Activated naive CD8-positive, alpha-beta T cell treated with anti-CD3 and anti-CD28 coated beads, Interleukin-2, amount 50 U/mL, for 24 hours (primary cell): Measurements from ENCODE around the gene GRWD1.

ENCODE experiments used
- ATAC-seq: fragments of 150-1000 bp; cut with Tn5 transposase; one replicate; pipeline ENCODE4 v1.10.0; 2021
- DNase-seq: peaks from one replicate; pipeline ENCODE4 v3.0.0; 2021
- H3K27ac Mint-ChIP-seq: one replicate; pipeline ENCODE4 v1.8.0; 2021; ENCODE audit warnings: mild to moderate bottlenecking, mixed read lengths
- H3K27me3 Mint-ChIP-seq: one replicate; pipeline ENCODE4 v1.8.0; 2021; ENCODE audit warnings: mixed read lengths
- H3K36me3 Mint-ChIP-seq: one replicate; pipeline ENCODE4 v1.8.0; 2021; ENCODE audit warnings: low read depth, mixed read lengths
- H3K4me1 Mint-ChIP-seq: one replicate; pipeline ENCODE4 v1.8.0; 2021; ENCODE audit warnings: mixed read lengths
- H3K4me3 Mint-ChIP-seq: one replicate; pipeline ENCODE4 v1.8.0; 2021; ENCODE audit warnings: mild to moderate bottlenecking, moderate library complexity, mixed read lengths
- H3K9me3 Mint-ChIP-seq: one replicate; pipeline ENCODE4 v1.8.0; 2021; ENCODE audit warnings: mixed read lengths

The GRWD1 gene

GRCh38 chr19:48461651-48461981 is 15.8 kb downstream of the GRWD1 start:
- peaks cover 20% of the 10 kb centered on the region for H3K36me3 Mint-ChIP-seq
- H3K27ac Mint-ChIP-seq: no peak overlapping the region
- H3K4me1 Mint-ChIP-seq: no peaks in the 10 kb centered on the region
- H3K9me3 Mint-ChIP-seq: no peaks in the 10 kb centered on the region
- no peaks in the 10 kb centered on the region for H3K27me3 Mint-ChIP-seq
- ATAC-seq (no peak), DNase-seq (no peak)
- H3K4me3 Mint-ChIP-seq: no peak overlapping the region

- H3K4me1 Mint-ChIP-seq: no peaks in the 10 kb centered on the region
- DNase-seq (no peak), ATAC-seq (no peak)
- no peak overlapping the region for H3K4me3 Mint-ChIP-seq
- H3K27me3 Mint-ChIP-seq: no peaks in the 10 kb centered on the region
- H3K36me3 Mint-ChIP-seq: peaks cover 20% of the 10 kb centered on the region
- H3K9me3 Mint-ChIP-seq: no peaks in the 10 kb centered on the region
- H3K27ac Mint-ChIP-seq: no peak overlapping the region
Observed at GRCh38 chr19:48461982-48462655, 16.3 kb downstream of the GRWD1 start.

- H3K4me3 Mint-ChIP-seq: no peak overlapping the region
- H3K27me3 Mint-ChIP-seq: no peaks in the 10 kb centered on the region
- no peak for DNase-seq
- ATAC-seq: no peak
- H3K36me3 Mint-ChIP-seq: peaks cover 6% of the 10 kb centered on the region
- no peaks in the 10 kb centered on the region for H3K9me3 Mint-ChIP-seq
- no peak overlapping the region for H3K27ac Mint-ChIP-seq
- peaks cover 13% of the 10 kb centered on the region for H3K4me1 Mint-ChIP-seq
Observed at GRCh38 chr19:48465215-48465614, 19.4 kb downstream of the GRWD1 start.

- DNase-seq (no peak), ATAC-seq (no peak)
- Mint-ChIP-seq H3K27ac (no peak overlapping the region), H3K9me3 (no peaks in the 10 kb centered on the region), H3K4me3 (no peak overlapping the region), H3K36me3 (peaks cover 2% of the 10 kb centered on the region), H3K27me3 (no peaks in the 10 kb centered on the region), H3K4me1 (peaks cover 13% of the 10 kb centered on the region)
Observed at GRCh38 chr19:48466561-48467325, 21.0 kb downstream of the GRWD1 start.

GRCh38 chr19:48468772-48469288 is 23.0 kb downstream of the GRWD1 start:
- Mint-ChIP-seq H3K4me3 (peak overlapping the region; percentile 86), H3K36me3 (peaks cover 3% of the 10 kb centered on the region), H3K27me3 (no peaks in the 10 kb centered on the region), H3K27ac (peak overlapping the region; percentile 90), H3K9me3 (no peaks in the 10 kb centered on the region), H3K4me1 (peaks cover 13% of the 10 kb centered on the region)
- ATAC-seq: peak; percentile 94
- peak; percentile 98 for DNase-seq

GRCh38 chr19:48469289-48469881 is 23.6 kb downstream of the GRWD1 start, which contains the start of gene CYTH2:
Gene CYTH2 (plus strand): TSS chr19:48469369. CDS start chr19:48469508, 139 bp downstream.
- peaks cover 13% of the 10 kb centered on the region for H3K4me1 Mint-ChIP-seq
- peaks cover 5% of the 10 kb centered on the region for H3K36me3 Mint-ChIP-seq
- DNase-seq (peak; percentile 85), ATAC-seq (peak; percentile 28)
- H3K4me3 Mint-ChIP-seq: peak within 1 kb of the TSS; percentile 86
- no peaks in the 10 kb centered on the region for H3K9me3 Mint-ChIP-seq
- H3K27ac Mint-ChIP-seq: peak within 1 kb of the TSS; percentile 90
- no peaks in the 10 kb centered on the region for H3K27me3 Mint-ChIP-seq

GRCh38 chr19:48469934-48470680 is 24.3 kb downstream of the GRWD1 start:
- Mint-ChIP-seq H3K9me3 (no peaks in the 10 kb centered on the region), H3K4me1 (peaks cover 13% of the 10 kb centered on the region), H3K27ac (no peak overlapping the region), H3K27me3 (no peaks in the 10 kb centered on the region), H3K4me3 (peak overlapping the region; percentile 86), H3K36me3 (peaks cover 5% of the 10 kb centered on the region)
- DNase-seq (no peak), ATAC-seq (no peak)

GRCh38 chr19:48470856-48471255 is 25.1 kb downstream of the GRWD1 start:
- H3K27ac Mint-ChIP-seq: no peak overlapping the region
- peaks cover 13% of the 10 kb centered on the region for H3K4me1 Mint-ChIP-seq
- H3K4me3 Mint-ChIP-seq: peak overlapping the region; percentile 86
- ATAC-seq (no peak), DNase-seq (no peak)
- no peaks in the 10 kb centered on the region for H3K27me3 Mint-ChIP-seq
- no peaks in the 10 kb centered on the region for H3K9me3 Mint-ChIP-seq
- H3K36me3 Mint-ChIP-seq: peaks cover 9% of the 10 kb centered on the region

GRCh38 chr19:48471836-48472235 is 26.1 kb downstream of the GRWD1 start:
- Mint-ChIP-seq H3K27me3 (no peaks in the 10 kb centered on the region), H3K4me3 (no peak overlapping the region), H3K4me1 (peaks cover 13% of the 10 kb centered on the region), H3K27ac (no peak overlapping the region), H3K9me3 (no peaks in the 10 kb centered on the region), H3K36me3 (peaks cover 9% of the 10 kb centered on the region)
- DNase-seq (no peak), ATAC-seq (no peak)

- ATAC-seq: no peak
- no peak overlapping the region for H3K27ac Mint-ChIP-seq
- DNase-seq: no peak
- H3K4me3 Mint-ChIP-seq: no peak overlapping the region
- H3K4me1 Mint-ChIP-seq: peaks cover 6% of the 10 kb centered on the region
- no peaks in the 10 kb centered on the region for H3K9me3 Mint-ChIP-seq
- H3K27me3 Mint-ChIP-seq: no peaks in the 10 kb centered on the region
- H3K36me3 Mint-ChIP-seq: peaks cover 9% of the 10 kb centered on the region
Observed at GRCh38 chr19:48473161-48473966, 27.6 kb downstream of the GRWD1 start.

- H3K27me3 Mint-ChIP-seq: no peaks in the 10 kb centered on the region
- no peak overlapping the region for H3K4me3 Mint-ChIP-seq
- peaks cover 3% of the 10 kb centered on the region for H3K4me1 Mint-ChIP-seq
- H3K9me3 Mint-ChIP-seq: no peaks in the 10 kb centered on the region
- H3K36me3 Mint-ChIP-seq: peaks cover 9% of the 10 kb centered on the region
- DNase-seq (no peak), ATAC-seq (no peak)
- H3K27ac Mint-ChIP-seq: no peak overlapping the region
Observed at GRCh38 chr19:48474084-48474592, 28.4 kb downstream of the GRWD1 start.

GRCh38 chr19:48475369-48476068 is 29.7 kb downstream of the GRWD1 start:
- no peak for DNase-seq
- Mint-ChIP-seq H3K36me3 (peaks cover 11% of the 10 kb centered on the region), H3K27me3 (no peaks in the 10 kb centered on the region), H3K4me3 (no peak overlapping the region), H3K9me3 (no peaks in the 10 kb centered on the region), H3K27ac (no peak overlapping the region), H3K4me1 (peaks cover 5% of the 10 kb centered on the region)
- ATAC-seq: no peak

- Mint-ChIP-seq H3K4me1 (peaks cover 12% of the 10 kb centered on the region), H3K9me3 (no peaks in the 10 kb centered on the region), H3K36me3 (peaks cover 11% of the 10 kb centered on the region), H3K4me3 (no peak overlapping the region), H3K27ac (no peak overlapping the region), H3K27me3 (no peaks in the 10 kb centered on the region)
- ATAC-seq: no peak
- DNase-seq: no peak
Observed at GRCh38 chr19:48476176-48476575, 30.4 kb downstream of the GRWD1 start.
